Activated T-helper 17 cell treated with anti-CD3 and anti-CD28 coated beads, Interleukin-2, amount 50 U/mL, for 72 hours (primary cell): ENCODE measurements around the gene NPIPA7. TPM values are rescaled to one million over a fixed set of nuclear protein-coding genes. Genes with fewer than 3 reads are reported as not detected.
"Not testable (repeated sequence)": the region's sequence is repeated elsewhere in the genome, so short reads cannot be mapped to it uniquely, and the experiment has no call there.

Source experiments
- ATAC-seq: fragments of 150-1000 bp; cut with Tn5 transposase; replicated peaks from 2 replicates; pipeline ENCODE4 v1.10.0; 2021; ENCODE audit warnings: mild to moderate bottlenecking, moderate library complexity
- H3K27ac Mint-ChIP-seq: one replicate; pipeline ENCODE4 v1.8.0; 2022; ENCODE audit warnings: mixed read lengths
- H3K27me3 Mint-ChIP-seq: one replicate; pipeline ENCODE4 v1.8.0; 2022; ENCODE audit warnings: mixed read lengths
- H3K36me3 Mint-ChIP-seq: one replicate; pipeline ENCODE4 v1.8.0; 2022; ENCODE audit warnings: low read depth, mild to moderate bottlenecking, mixed read lengths
- H3K4me1 Mint-ChIP-seq: one replicate; pipeline ENCODE4 v1.8.0; 2022; ENCODE audit warnings: mixed read lengths
- H3K4me3 Mint-ChIP-seq: one replicate; pipeline ENCODE4 v1.8.0; 2022; ENCODE audit warnings: mild to moderate bottlenecking, mixed read lengths
- H3K9me3 Mint-ChIP-seq: one replicate; pipeline ENCODE4 v1.8.0; 2022; ENCODE audit warnings: mixed read lengths
- total RNA-seq, 2 donors: library from RNA; stranded (reverse); gene quantifications; one replicate each; pipeline ENCODE4 v1.2.3, GENCODE V29; 2022

NPIPA7 gene
- total RNA-seq, 2 donors from 2014 or later, result 5.3 to 24.6 TPM

DNA sequence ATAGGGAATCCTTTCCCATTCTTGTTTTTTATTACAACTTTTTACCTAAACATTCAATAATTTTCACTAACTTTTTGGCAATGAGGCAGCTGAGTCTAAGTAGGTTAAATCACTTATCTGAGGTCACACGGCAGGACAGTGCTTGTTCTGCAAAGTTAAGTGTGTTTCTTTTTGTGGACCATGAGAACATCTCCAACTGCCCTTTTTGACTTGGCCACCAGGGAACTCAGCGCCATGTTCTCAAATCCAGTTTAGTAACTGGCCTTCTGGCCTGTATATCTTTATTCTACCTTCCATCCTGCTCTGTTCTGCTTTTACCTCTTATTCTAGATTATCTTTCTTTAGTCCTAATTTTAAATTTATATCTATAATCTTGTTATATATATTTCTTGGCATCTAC is 23.4 kb downstream of the NPIPA7 start:
- H3K27ac Mint-ChIP-seq, H3K4me3 Mint-ChIP-seq, H3K27me3 Mint-ChIP-seq, H3K36me3 Mint-ChIP-seq, H3K4me1 Mint-ChIP-seq, ATAC-seq, H3K9me3 Mint-ChIP-seq: not testable (repeated sequence)

DNA sequence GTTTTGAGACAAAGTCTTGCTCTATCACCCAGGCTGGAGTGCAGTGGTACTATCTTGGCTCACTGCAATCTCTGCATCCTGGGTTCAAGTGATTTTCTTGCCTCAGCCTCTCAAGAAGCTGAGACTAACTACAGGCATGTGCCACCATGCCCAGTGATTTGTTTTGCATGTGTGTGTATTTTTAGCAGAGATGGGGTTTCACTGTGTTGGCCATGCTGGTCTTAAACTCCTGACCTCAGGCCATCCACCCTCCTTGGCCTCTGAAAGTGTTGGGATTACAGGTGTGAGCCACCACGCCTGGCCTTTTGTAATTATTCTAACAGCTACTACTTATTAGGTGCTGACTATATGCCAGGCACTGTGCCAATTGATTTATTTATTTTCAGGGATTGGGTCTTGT is 25.3 kb downstream of the NPIPA7 start:
- H3K4me1 Mint-ChIP-seq, H3K27ac Mint-ChIP-seq, H3K9me3 Mint-ChIP-seq, ATAC-seq, H3K4me3 Mint-ChIP-seq, H3K27me3 Mint-ChIP-seq, H3K36me3 Mint-ChIP-seq: not testable (repeated sequence)

DNA sequence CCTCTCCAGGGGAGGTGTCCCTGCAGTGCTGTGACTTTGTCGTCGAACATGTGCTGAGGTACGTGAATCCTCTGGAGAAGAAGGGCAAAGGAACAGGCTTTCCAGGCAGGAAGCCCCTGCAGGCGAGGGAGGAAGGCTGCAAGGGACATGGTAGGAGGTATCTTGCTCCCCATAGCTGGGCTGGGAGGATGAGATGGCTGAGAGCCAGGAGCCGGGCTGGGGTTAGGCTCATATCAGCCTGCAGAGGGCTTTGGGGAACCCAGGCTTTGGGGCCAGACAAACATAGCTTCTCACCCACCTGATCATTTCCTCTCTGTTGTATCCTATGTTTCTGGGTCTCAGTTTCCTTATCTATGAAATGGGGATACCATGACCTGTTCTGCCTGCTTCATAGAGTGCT is 26.5 kb downstream of the NPIPA7 start:
- H3K9me3 Mint-ChIP-seq, H3K27me3 Mint-ChIP-seq, H3K4me1 Mint-ChIP-seq, H3K27ac Mint-ChIP-seq, H3K4me3 Mint-ChIP-seq, ATAC-seq, H3K36me3 Mint-ChIP-seq: not testable (repeated sequence)

DNA sequence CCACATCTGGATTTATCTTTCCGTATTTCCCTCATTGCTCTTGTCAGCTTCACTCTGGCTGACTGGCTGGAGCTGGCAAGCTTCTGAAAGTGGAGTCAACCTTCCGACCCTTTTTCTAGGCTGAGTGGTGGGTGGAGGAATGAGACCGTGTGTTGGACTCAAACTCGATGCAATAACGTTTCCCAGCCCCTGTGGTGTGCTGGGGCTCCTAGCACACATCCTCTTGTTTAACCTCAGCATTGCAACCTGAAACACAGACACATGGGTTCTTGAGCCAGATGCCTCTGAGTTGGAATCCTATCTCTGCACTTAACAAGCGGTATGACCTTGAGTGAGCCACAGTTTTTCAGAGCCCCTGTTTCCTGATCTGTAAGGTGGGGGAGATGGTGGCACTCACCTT is 29.5 kb downstream of the NPIPA7 start:
- H3K4me1 Mint-ChIP-seq, H3K36me3 Mint-ChIP-seq, ATAC-seq, H3K27ac Mint-ChIP-seq, H3K4me3 Mint-ChIP-seq, H3K27me3 Mint-ChIP-seq, H3K9me3 Mint-ChIP-seq: not testable (repeated sequence)

DNA sequence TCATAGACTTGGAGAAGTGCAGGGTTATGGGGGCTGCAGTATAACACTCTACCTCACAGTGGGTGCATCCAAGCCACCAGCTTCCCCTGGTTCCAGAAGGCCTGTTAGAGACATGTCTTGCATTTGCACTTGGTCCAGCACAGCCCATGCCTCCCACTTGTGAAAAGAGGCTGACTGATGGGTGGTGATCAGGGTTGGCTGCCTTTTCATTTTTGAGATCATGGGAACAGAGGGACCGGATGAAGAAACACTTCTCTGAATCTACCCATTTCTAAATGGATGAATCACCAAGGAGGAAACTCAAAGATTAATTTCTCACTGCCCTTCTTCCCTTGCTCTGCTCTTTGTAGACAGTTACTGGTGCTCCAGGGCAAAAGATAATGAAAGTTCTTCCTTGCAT is 34.8 kb downstream of the NPIPA7 start:
- H3K36me3 Mint-ChIP-seq, H3K4me1 Mint-ChIP-seq, H3K9me3 Mint-ChIP-seq, ATAC-seq, H3K27ac Mint-ChIP-seq, H3K4me3 Mint-ChIP-seq, H3K27me3 Mint-ChIP-seq: not testable (repeated sequence)

DNA sequence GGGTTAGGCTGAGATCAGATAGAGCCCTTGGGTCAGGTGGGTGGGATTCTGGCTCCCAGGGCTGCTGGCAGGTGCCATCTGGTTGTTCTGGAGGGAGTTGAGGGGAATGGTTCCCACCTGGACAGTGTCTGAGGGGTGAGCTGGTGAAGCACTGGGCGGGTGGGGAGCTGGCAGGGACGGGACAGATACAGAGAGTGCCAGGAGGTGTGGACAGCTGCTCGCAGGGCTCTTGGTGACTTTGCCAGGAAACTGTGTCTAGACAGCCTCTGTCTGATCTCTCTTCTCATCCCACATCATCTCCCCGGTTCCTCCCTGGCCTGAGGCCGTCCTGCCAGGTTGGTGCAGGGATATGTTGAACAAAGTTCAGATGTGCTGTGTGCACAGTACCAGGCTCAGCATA is 38.1 kb downstream of the NPIPA7 start:
- not testable (repeated sequence) for H3K27me3 Mint-ChIP-seq, H3K4me3 Mint-ChIP-seq, H3K4me1 Mint-ChIP-seq, ATAC-seq, H3K27ac Mint-ChIP-seq, H3K36me3 Mint-ChIP-seq, H3K9me3 Mint-ChIP-seq

DNA sequence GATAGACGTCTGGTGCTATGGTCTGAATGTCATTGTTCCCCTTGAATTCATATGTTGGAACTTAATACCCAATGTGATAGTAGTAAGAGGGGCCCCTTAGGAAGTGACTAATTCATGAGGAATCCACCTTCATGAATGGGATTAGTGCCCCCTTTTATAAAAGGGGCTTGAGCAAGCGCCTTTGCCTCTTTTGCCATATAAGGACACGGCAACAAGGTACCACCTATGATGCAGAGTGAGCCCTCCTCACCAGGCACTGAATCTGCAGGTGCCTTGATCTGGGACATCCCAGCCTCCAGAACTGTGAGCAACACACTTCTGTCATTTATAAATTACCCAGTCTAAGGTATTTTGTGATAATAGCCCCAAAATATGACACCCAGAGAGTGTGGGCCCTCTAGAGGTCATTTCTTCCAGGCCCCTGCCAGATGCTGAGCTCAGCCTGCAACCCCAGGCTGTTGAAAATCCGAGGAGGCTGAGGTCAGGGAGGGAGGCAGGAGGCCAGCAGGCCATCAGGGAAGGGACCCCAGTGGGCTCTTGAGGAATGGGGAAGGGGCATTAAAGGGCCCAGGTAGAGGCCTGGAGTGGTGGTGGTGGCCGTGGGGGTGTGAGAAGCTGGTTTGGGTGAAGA is 39.1 kb downstream of the NPIPA7 start:
- H3K36me3 Mint-ChIP-seq, ATAC-seq: not testable (repeated sequence)

DNA sequence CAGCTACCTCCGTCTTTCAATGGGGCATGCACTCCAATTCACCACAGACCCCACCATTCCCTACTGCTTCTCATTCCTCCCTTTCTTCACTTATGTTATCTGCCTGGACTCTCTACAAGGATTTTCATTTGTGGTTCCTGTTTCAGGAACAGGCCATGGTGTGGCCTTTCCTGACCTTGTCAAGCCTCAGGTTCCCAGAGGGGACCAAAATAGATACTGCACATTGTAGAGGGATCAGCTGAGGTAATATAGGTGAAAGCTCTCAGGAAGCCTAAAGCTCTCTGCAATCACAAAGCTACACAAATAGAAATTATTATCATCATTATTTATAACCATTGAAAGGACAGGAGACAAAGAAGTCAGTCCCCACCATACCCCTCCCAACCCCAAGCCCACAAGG is 41.6 kb downstream of the NPIPA7 start:
- not testable (repeated sequence) for H3K4me3 Mint-ChIP-seq, H3K27ac Mint-ChIP-seq, H3K9me3 Mint-ChIP-seq, H3K4me1 Mint-ChIP-seq, H3K36me3 Mint-ChIP-seq, H3K27me3 Mint-ChIP-seq, ATAC-seq

More for the DNA sequence above, 39.1 kb downstream of the NPIPA7 start:
- H3K27me3 Mint-ChIP-seq, H3K27ac Mint-ChIP-seq, H3K9me3 Mint-ChIP-seq, H3K4me3 Mint-ChIP-seq, H3K4me1 Mint-ChIP-seq: not testable (repeated sequence)

DNA sequence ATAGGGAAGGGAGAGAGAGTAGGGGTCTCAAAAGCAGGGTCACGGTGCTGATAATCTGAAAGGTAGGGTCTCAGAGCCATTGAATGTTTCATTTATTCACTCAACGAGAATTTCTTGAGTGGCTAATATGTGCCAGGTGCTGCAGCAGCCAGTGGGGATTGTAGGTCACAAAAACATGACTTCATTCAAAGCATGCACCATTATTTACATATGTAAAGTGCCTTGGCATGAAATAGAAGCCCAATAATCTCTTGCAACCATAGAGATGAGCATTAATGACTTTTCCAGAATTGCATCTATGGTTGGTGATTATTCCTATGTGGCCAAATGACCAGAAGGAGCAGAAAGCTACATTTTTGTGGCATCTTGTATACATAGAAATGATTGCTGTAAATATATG is 46.2 kb downstream of the NPIPA7 start:
- H3K4me1 Mint-ChIP-seq, H3K36me3 Mint-ChIP-seq, ATAC-seq, H3K27ac Mint-ChIP-seq, H3K27me3 Mint-ChIP-seq, H3K9me3 Mint-ChIP-seq, H3K4me3 Mint-ChIP-seq: not testable (repeated sequence)

DNA sequence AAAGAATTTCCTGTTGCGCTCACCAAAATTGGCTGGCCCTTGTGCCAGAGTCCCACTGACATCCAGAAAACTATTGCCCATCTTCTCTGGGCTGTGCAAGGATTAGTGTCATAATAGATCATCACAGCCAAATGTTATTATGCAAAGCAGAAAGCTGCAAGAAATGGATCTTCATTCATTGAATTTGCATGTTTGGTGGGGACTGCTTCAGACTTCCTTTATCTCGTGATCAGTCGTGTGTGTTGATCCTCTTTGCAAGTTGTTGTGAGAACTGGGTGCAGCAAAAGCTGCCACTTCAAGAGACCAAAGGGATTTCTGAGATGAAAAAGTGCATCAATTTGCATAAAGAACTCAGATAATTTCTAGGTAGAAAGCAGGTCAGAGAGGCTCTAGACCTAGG is 52.2 kb downstream of the NPIPA7 start:
- H3K4me3 Mint-ChIP-seq, H3K4me1 Mint-ChIP-seq: not testable (repeated sequence)

DNA sequence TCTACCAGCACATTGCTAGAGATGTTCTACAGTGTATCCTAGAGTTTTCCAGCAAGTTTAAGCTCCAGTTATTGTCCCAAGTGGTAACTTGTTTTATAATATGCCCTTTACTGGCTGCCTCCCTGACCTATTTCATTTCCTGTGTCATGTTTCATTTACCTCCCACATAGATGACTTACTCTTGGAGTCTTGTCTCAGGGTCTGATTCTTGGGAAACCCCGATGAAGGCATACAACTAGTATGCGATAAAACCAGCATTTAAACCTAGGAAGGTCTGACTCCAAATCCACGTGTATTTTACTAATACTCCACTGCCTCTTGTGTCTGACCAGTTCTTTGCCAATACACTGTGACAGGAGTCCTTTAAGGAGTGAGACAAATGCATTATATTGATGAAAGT is 55.8 kb downstream of the NPIPA7 start:
- H3K27me3 Mint-ChIP-seq, H3K4me3 Mint-ChIP-seq, H3K4me1 Mint-ChIP-seq, H3K9me3 Mint-ChIP-seq, H3K27ac Mint-ChIP-seq, H3K36me3 Mint-ChIP-seq: not testable (repeated sequence)
- peak; percentile 34 for ATAC-seq

More for the DNA sequence above, 52.2 kb downstream of the NPIPA7 start:
- not testable (repeated sequence) for H3K9me3 Mint-ChIP-seq, H3K27me3 Mint-ChIP-seq, H3K27ac Mint-ChIP-seq, ATAC-seq, H3K36me3 Mint-ChIP-seq

DNA sequence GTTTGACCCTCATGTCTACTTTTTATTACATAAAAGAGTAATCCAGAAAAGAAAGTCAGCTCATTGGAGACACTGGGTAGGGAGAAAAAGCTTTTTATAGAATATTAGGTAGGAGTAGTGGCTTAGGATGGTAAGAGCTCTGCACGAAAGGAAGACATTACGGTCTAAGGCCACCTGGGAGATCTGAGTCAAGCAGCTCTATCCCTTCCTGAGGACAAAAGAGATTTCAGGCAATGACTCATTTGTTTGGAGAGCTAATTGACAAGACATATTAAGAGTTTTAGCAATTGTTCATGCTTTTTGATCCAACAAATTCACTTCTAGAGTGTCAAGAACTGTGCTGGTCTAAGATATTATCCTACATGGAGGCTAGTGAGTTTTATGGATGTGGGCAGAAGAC is 62.5 kb downstream of the NPIPA7 start:
- not testable (repeated sequence) for H3K4me1 Mint-ChIP-seq, H3K9me3 Mint-ChIP-seq, H3K36me3 Mint-ChIP-seq, H3K27me3 Mint-ChIP-seq, H3K4me3 Mint-ChIP-seq, ATAC-seq, H3K27ac Mint-ChIP-seq

Other genes with a start within 250 kb of the NPIPA7 start
- under 1 TPM in 1 of 2 donors, not detected in 1; 0.24 TPM for gene ABCC6, start 155.6 kb upstream of the NPIPA7 start, total RNA-seq
- 10 to 100 TPM; 22.7 to 41.0 TPM for gene NOMO3, start 146.6 kb upstream of the NPIPA7 start, total RNA-seq